Fibroblast of skin of scalp (primary cell): Measurements from ENCODE around the gene TRIM26.
"Not testable (repeated sequence)": the region's sequence is repeated elsewhere in the genome, so short reads cannot be mapped to it uniquely, and the experiment has no call there.

Experiments
- DNase-seq: peaks from one replicate; pipeline ENCODE4 v3.0.0-alpha.2; 2013

Gene TRIM26

GRCh38 chr6:30169658-30170614, 43.3 kb downstream of the TRIM26 start:
- DNase-seq: peak; percentile 65

- DNase-seq: no peak
Measured at GRCh38 chr6:30168741-30169140, 44.5 kb downstream of the TRIM26 start.

- no peak for DNase-seq
Measured at GRCh38 chr6:30167101-30167500, 46.1 kb downstream of the TRIM26 start.

- DNase-seq: not testable (repeated sequence)
Measured at GRCh38 chr6:30165238-30165637, 48.0 kb downstream of the TRIM26 start.

GRCh38 chr6:30164714-30165113, 48.5 kb downstream of the TRIM26 start:
- no peak for DNase-seq

GRCh38 chr6:30163918-30164654, 49.1 kb downstream of the TRIM26 start:
- DNase-seq: no peak

GRCh38 chr6:30163090-30163917, 49.9 kb downstream of the TRIM26 start, which contains the start of gene TRIM15:
TSS of gene TRIM15 (plus strand) at chr6:30163546. CDS start at chr6:30163685, 139 bp downstream.
- no peak for DNase-seq

GRCh38 chr6:30162265-30163089, 50.7 kb downstream of the TRIM26 start:
- DNase-seq: no peak

- no peak for DNase-seq
Measured at GRCh38 chr6:30160785-30161531, 52.2 kb downstream of the TRIM26 start, which contains the start of gene TRIM10. TSS of gene TRIM10 (minus strand) at chr6:30161211. CDS start at chr6:30160858, 353 bp downstream.

GRCh38 chr6:30160008-30160784, 53.0 kb downstream of the TRIM26 start:
- no peak for DNase-seq

- DNase-seq: no peak
Measured at GRCh38 chr6:30158475-30159040, 54.6 kb downstream of the TRIM26 start.

- no peak for DNase-seq
Measured at GRCh38 chr6:30157999-30158398, 55.2 kb downstream of the TRIM26 start.

- peak; percentile 13 for DNase-seq
Measured at GRCh38 chr6:30157581-30157980, 55.6 kb downstream of the TRIM26 start.

GRCh38 chr6:30156774-30157173, 56.4 kb downstream of the TRIM26 start:
- no peak for DNase-seq

- DNase-seq: peak; percentile 80
Measured at GRCh38 chr6:30156262-30156599, 57.0 kb downstream of the TRIM26 start.

- DNase-seq: peak; percentile 19
Measured at GRCh38 chr6:30155520-30156261, 57.5 kb downstream of the TRIM26 start.

- peak; percentile 97 for DNase-seq
Measured at GRCh38 chr6:30154709-30155519, 58.3 kb downstream of the TRIM26 start.

- no peak for DNase-seq
Measured at GRCh38 chr6:30154061-30154460, 59.1 kb downstream of the TRIM26 start.
